Measurements from ENCODE around the gene FBXL16. TPM values are rescaled to one million over a fixed set of nuclear protein-coding genes. Genes with fewer than 3 reads are reported as not detected.

FBXL16 gene
- total and polyA plus RNA-seq, 9 of the 15 experiments (the other 6 are each of a cell fraction or from before 2014, with no cell fraction given) = 0.21 to 8.2 (median 1.7) TPM

- TF ChIP-seq CHD7 (IDR thresholded peaks at IDR 0.05; ENCODE audit: low read depth, low read length) = no peak
Observed at GRCh38 chr16:725041-725376, 19.4 kb upstream of the FBXL16 start (continued).

Measured in K562 (cell line).